ENCODE results near the gene WDR45B.

DNA sequence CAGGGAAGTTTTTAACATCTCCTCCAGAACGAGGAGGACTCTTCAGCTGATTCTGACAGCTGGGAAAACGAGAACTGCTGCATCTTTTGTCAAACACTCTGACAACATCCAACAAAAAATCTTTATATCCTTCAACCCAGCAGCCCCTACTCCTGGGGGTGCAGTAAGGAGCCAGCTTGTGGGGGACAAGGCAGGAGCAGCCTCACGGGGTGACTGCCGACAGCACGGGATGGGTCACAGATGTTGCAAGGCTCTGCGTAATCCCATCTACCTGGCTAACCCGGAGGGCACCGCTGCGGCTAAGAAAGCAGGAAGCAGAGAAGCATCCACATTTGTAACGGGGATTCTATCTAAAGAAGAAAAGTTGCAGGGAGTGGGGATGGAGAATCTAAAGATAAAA is 28.6 kb downstream of the WDR45B start:
- TF ChIP-seq, protein P1, sequence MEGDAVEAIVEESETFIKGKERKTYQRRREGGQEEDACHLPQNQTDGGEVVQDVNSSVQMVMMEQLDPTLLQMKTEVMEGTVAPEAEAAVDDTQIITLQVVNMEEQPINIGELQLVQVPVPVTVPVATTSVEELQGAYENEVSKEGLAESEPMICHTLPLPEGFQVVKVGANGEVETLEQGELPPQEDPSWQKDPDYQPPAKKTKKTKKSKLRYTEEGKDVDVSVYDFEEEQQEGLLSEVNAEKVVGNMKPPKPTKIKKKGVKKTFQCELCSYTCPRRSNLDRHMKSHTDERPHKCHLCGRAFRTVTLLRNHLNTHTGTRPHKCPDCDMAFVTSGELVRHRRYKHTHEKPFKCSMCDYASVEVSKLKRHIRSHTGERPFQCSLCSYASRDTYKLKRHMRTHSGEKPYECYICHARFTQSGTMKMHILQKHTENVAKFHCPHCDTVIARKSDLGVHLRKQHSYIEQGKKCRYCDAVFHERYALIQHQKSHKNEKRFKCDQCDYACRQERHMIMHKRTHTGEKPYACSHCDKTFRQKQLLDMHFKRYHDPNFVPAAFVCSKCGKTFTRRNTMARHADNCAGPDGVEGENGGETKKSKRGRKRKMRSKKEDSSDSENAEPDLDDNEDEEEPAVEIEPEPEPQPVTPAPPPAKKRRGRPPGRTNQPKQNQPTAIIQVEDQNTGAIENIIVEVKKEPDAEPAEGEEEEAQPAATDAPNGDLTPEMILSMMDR (IDR thresholded peaks at IDR 0.05; ENCODE audit: low read depth, low read length), result no peak
- TF ChIP-seq EZH2phosphoT487 (IDR thresholded peaks at IDR 0.05; ENCODE audit: low read depth), result no peak

All from OCI-LY3 (cell line).